CD4-positive, alpha-beta T cell (primary cell): ENCODE results near the gene VEGFA. TPM values are rescaled to one million over a fixed set of nuclear protein-coding genes. Genes with fewer than 3 reads are reported as not detected.

ENCODE experiments used
- ATAC-seq: fragments of 200-7000 bp; cut with Tn5 transposase; one replicate; pipeline ENCODE4 v1.10.0; 2022; ENCODE audit warnings: mild to moderate bottlenecking; ENCODE audit not compliant: poor library complexity
- CTCF ChIA-PET: fragments of 350-600 bp; sonication (Branson Sonifier 250); formaldehyde crosslinking; loops from one replicate; lab custom pipeline; 2021; ENCODE audit warnings: antibody characterized with exemption, inconsistent platforms; lab: Charles Lee
- POLR2A ChIA-PET: fragments of 350-600 bp; sonication (Branson Sonifier 250); formaldehyde crosslinking; loops from one replicate; lab custom pipeline; 2021; ENCODE audit warnings: antibody characterized with exemption, inconsistent platforms; lab: Charles Lee
- DNase-seq, 14 experiments: peaks; one replicate each; pipeline ENCODE4 v3.0.0-alpha.2; 2013 to 2020; ENCODE audit warnings: mixed read lengths in 2 of 14
- H3K27ac ChIP-seq, 2 donors: one replicate each; pipeline versions ENCODE4 v1.5.1 to v1.7.0; 2013; ENCODE audit warnings: low read length in 2 of 2, low read depth in 1 of 2, mild to moderate bottlenecking in 1 of 2
- H3K27me3 ChIP-seq, 2 experiments: 1 replicate in 1 of 2; 2 replicates in 1 of 2; pipeline versions ENCODE4 v1.6.1 to v1.7.0; 2013; ENCODE audit warnings: low read length in 2 of 2, control low read depth in 1 of 2, mild to moderate bottlenecking in 1 of 2, moderate library complexity in 1 of 2; ENCODE audit not compliant: insufficient read depth in 2 of 2, control insufficient read depth in 1 of 2
- H3K36me3 ChIP-seq: one replicate; pipeline ENCODE4 v1.6.1; 2013; ENCODE audit warnings: low read length, control low read depth; ENCODE audit not compliant: insufficient read depth
- H3K4me1 ChIP-seq: one replicate; pipeline ENCODE4 v1.6.1; 2013; ENCODE audit warnings: low read length, control low read depth; ENCODE audit not compliant: insufficient read depth
- H3K4me3 ChIP-seq: one replicate; pipeline ENCODE4 v1.5.1; 2013; ENCODE audit warnings: mild to moderate bottlenecking, low read length, moderate library complexity
- H3K9me3 ChIP-seq, 2 experiments: 1 replicate in 1 of 2; 2 replicates in 1 of 2; pipeline versions ENCODE4 v1.6.1 to v1.7.0; 2013; ENCODE audit warnings: low read length in 2 of 2, mild to moderate bottlenecking in 2 of 2, control low read depth in 1 of 2, moderate library complexity in 1 of 2; ENCODE audit not compliant: control insufficient read depth in 1 of 2, insufficient read depth in 1 of 2
- H3K27ac Mint-ChIP-seq: one replicate; pipeline ENCODE4 v1.8.0; 2020; ENCODE audit warnings: mixed read lengths
- H3K27me3 Mint-ChIP-seq: one replicate; pipeline ENCODE4 v1.8.0; 2021; ENCODE audit warnings: mixed read lengths
- H3K36me3 Mint-ChIP-seq: one replicate; pipeline ENCODE4 v1.8.0; 2021; ENCODE audit warnings: low read depth, mixed read lengths
- H3K4me1 Mint-ChIP-seq: one replicate; pipeline ENCODE4 v1.8.0; 2021; ENCODE audit warnings: low read depth, mixed read lengths
- H3K4me3 Mint-ChIP-seq: one replicate; pipeline ENCODE4 v1.8.0; 2020; ENCODE audit warnings: mild to moderate bottlenecking, mixed read lengths
- H3K9me3 Mint-ChIP-seq: one replicate; pipeline ENCODE4 v1.8.0; 2020; ENCODE audit warnings: mixed read lengths
- CTCF ChIP-seq: fragments of 200-600 bp; IDR thresholded peaks from one replicate; pipeline ENCODE4 v1.8.0; 2022; ENCODE audit warnings: antibody characterized with exemption, mild to moderate bottlenecking
- intact Hi-C, 2 experiments: fragments of 100-400 bp; cut with DNase I in 1 of 2; cut with micrococcal nuclease in 1 of 2; formaldehyde crosslinking; loops; one replicate each; pipeline versions ENCODE4 v1.15.1 to v1.9.0; 2023 to 2025; cut with DNase I, micrococcal nuclease
- total RNA-seq, 174 experiments: library from RNA in 2 of 174; stranded (reverse) in 2 of 174; gene quantifications; one replicate each; pipeline ENCODE4 v1.2.3 and lab custom pipeline; 2021 to 2026

VEGFA gene
- total RNA-seq, 2 experiments from 2014 or later = 3.5 to 3.7 TPM

GRCh38 chr6:43805699-43806042 lies 35.7 kb downstream of the VEGFA start:
- Mint-ChIP-seq H3K27ac (no peak overlapping the region), H3K4me1 (no peaks in the 10 kb centered on the region), H3K9me3 (no peaks in the 10 kb centered on the region), H3K27me3 (no peaks in the 10 kb centered on the region), H3K36me3 (no peaks in the 10 kb centered on the region), H3K4me3 (no peak overlapping the region)
- Histone ChIP-seq H3K4me3 (no peak overlapping the region), H3K27ac (no peak overlapping the region), H3K36me3 (no peaks in the 10 kb centered on the region), H3K4me1 (no peaks in the 10 kb centered on the region), H3K9me3 (no peaks in the 10 kb centered on the region), H3K27me3 (no peaks in the 10 kb centered on the region)
- ChIA-PET CTCF (no interaction called here), POLR2A (no interaction called here)
- intact Hi-C loops = no loop called here
- no peak for DNase-seq
- ATAC-seq = no peak
- no peak for TF ChIP-seq CTCF

- H3K9me3 ChIP-seq = no peaks in the 10 kb centered on the region
- no peaks in the 10 kb centered on the region for H3K36me3 Mint-ChIP-seq
- no peaks in the 10 kb centered on the region for H3K27me3 Mint-ChIP-seq
- no peaks in the 10 kb centered on the region for H3K27me3 ChIP-seq
- H3K27ac Mint-ChIP-seq = no peak overlapping the region
- POLR2A ChIA-PET = no interaction called here
- no peak overlapping the region for H3K27ac ChIP-seq
- no peak for DNase-seq
- TF ChIP-seq CTCF = no peak
- H3K4me3 ChIP-seq = no peak overlapping the region
- no peaks in the 10 kb centered on the region for H3K9me3 Mint-ChIP-seq
- ATAC-seq = no peak
- no peak overlapping the region for H3K4me3 Mint-ChIP-seq
- H3K4me1 Mint-ChIP-seq = no peaks in the 10 kb centered on the region
- intact Hi-C loops = no loop called here
- no peaks in the 10 kb centered on the region for H3K4me1 ChIP-seq
- CTCF ChIA-PET = no interaction called here
- H3K36me3 ChIP-seq = no peaks in the 10 kb centered on the region
Measured at GRCh38 chr6:43806043-43806757, 36.2 kb downstream of the VEGFA start.

GRCh38 chr6:43806758-43807227 lies 36.8 kb downstream of the VEGFA start:
- Histone ChIP-seq H3K36me3 (no peaks in the 10 kb centered on the region), H3K4me1 (no peaks in the 10 kb centered on the region), H3K27me3 (no peaks in the 10 kb centered on the region), H3K9me3 (no peaks in the 10 kb centered on the region), H3K27ac (no peak overlapping the region), H3K4me3 (no peak overlapping the region)
- no peak for ATAC-seq
- Mint-ChIP-seq H3K9me3 (no peaks in the 10 kb centered on the region), H3K36me3 (no peaks in the 10 kb centered on the region), H3K4me1 (no peaks in the 10 kb centered on the region), H3K27me3 (no peaks in the 10 kb centered on the region), H3K27ac (no peak overlapping the region), H3K4me3 (no peak overlapping the region)
- DNase-seq = no peak
- intact Hi-C loops = no loop called here
- TF ChIP-seq CTCF = no peak
- ChIA-PET CTCF (no interaction called here), POLR2A (no interaction called here)
